K562 (cell line): ENCODE measurements around the gene AHNAK. TPM values are rescaled to one million over a fixed set of nuclear protein-coding genes. Genes with fewer than 3 reads are reported as not detected.
A peak's percentile ranks its signal among the peaks of the same experiment; 100 is the strongest.

Source experiments
- ARID3B ChIP-seq: fragments of 250-450 bp; sonication (Bioruptor Pico); IDR thresholded peaks from 2 replicates; pipeline ENCODE4 v1.4.0; 2020; ENCODE audit warnings: borderline replicate concordance
- ATF3 ChIP-seq, 2 experiments: fragments of 450-650 bp in 1 of 2; sonication (generic) in 1 of 2; formaldehyde crosslinking in 1 of 2; IDR thresholded peaks in 1 of 2; conservative IDR thresholded peaks in 1 of 2; 2 replicates each; pipeline versions ENCODE4 v1.6.1 to v1.8.1; 2016 to 2023; ENCODE audit warnings: mild to moderate bottlenecking in 2 of 2, moderate library complexity in 2 of 2, inconsistent platforms in 1 of 2, missing genetic modification reagents in 1 of 2
- CEBPZ ChIP-seq: fragments of 150-350 bp; IDR thresholded peaks from 2 replicates; pipeline ENCODE4 v1.6.1; 2014; ENCODE audit warnings: low read depth, mild to moderate bottlenecking, low read length, borderline replicate concordance
- FOXK2 ChIP-seq, 2 experiments: fragments of 450-650 bp; IDR thresholded peaks in 1 of 2; conservative IDR thresholded peaks in 1 of 2; 2 replicates each; pipeline ENCODE4 v1.6.1; 2016; ENCODE audit warnings: low read depth in 2 of 2, mild to moderate bottlenecking in 1 of 2
- GTF2A2 ChIP-seq: IDR thresholded peaks from 2 replicates; pipeline ENCODE4 v1.6.1; 2016; ENCODE audit warnings: mild to moderate bottlenecking, missing genetic modification characterization, missing compliant biosample characterization
- MAZ ChIP-seq, 2 experiments: fragments of 450-650 bp in 1 of 2; sonication (generic) in 1 of 2; formaldehyde crosslinking; IDR thresholded peaks in 1 of 2; conservative IDR thresholded peaks in 1 of 2; 2 replicates each; pipeline versions ENCODE4 v1.4.0 to v1.5.0; 2020; ENCODE audit warnings: mild to moderate bottlenecking in 1 of 2, missing genetic modification reagents in 1 of 2
- PCBP1 ChIP-seq: fragments of 200-400 bp; formaldehyde crosslinking; IDR thresholded peaks from 2 replicates; pipeline ENCODE4 v1.6.1; 2018; ENCODE audit warnings: mild to moderate bottlenecking, low read depth, low read length; ENCODE audit not compliant: poor library complexity, severe bottlenecking
- PHF21A ChIP-seq: fragments of 450-650 bp; IDR thresholded peaks from 2 replicates; pipeline ENCODE4 v1.6.1; 2017; ENCODE audit warnings: low read depth, borderline replicate concordance
- PRPF4 ChIP-seq: fragments of 200-400 bp; formaldehyde crosslinking; IDR thresholded peaks from one replicate; pipeline ENCODE4 v1.6.1; 2017; ENCODE audit warnings: low read length, low read depth, mild to moderate bottlenecking; ENCODE audit not compliant: insufficient read depth, poor library complexity, severe bottlenecking
- SRSF3 ChIP-seq: fragments of 200-400 bp; formaldehyde crosslinking; IDR thresholded peaks from 2 replicates; pipeline ENCODE4 v1.6.1; 2016; ENCODE audit warnings: mild to moderate bottlenecking, low read length, moderate library complexity; ENCODE audit not compliant: insufficient read depth
- STAT5B ChIP-seq: fragments of 250-450 bp; sonication (Bioruptor Pico); IDR thresholded peaks from 2 replicates; pipeline ENCODE4 v1.8.0; 2021; ENCODE audit warnings: mild to moderate bottlenecking, inconsistent platforms
- ZBTB5 ChIP-seq: fragments of 450-650 bp; IDR thresholded peaks from 2 replicates; pipeline ENCODE4 v1.6.1; 2017; ENCODE audit warnings: antibody characterized with exemption
- ZNF124 ChIP-seq: sonication (generic); formaldehyde crosslinking; IDR thresholded peaks from 2 replicates; pipeline ENCODE4 v1.8.1; 2022; ENCODE audit warnings: missing genetic modification reagents
- ZNF143 ChIP-seq: sonication (generic); formaldehyde crosslinking; IDR thresholded peaks from 2 replicates; pipeline ENCODE4 v1.9.0; 2022; ENCODE audit warnings: mild to moderate bottlenecking, missing genetic modification reagents
- ZNF165 ChIP-seq: fragments of 250-450 bp; sonication (Bioruptor Pico); IDR thresholded peaks from 2 replicates; pipeline ENCODE4 v1.4.0; 2020; ENCODE audit warnings: borderline replicate concordance
- ZNF311 ChIP-seq: fragments of 250-450 bp; sonication (Bioruptor Pico); IDR thresholded peaks from 2 replicates; pipeline ENCODE4 v1.4.0; 2020; ENCODE audit warnings: mild to moderate bottlenecking, moderate library complexity
- polyA plus RNA-seq, 8 experiments: library from polyadenylated mRNA; depleted of rRNA in 4 of 8; stranded (reverse) in 5 of 8; unstranded in 3 of 8; fragments of >200 nt; fragmentation: Nextera tagmentation in 2 of 8; fragmentation: Illumina TruSeq in 1 of 8; extraction: Ambion mirVana in 2 of 8; extraction: Trizol in 1 of 8; gene quantifications; 2 replicates each; pipeline versions ENCODE4 v1.2.1 to v1.2.3, GENCODE V29; 2011 to 2014; ENCODE audit warnings: inconsistent platforms in 1 of 8, missing spikeins in 1 of 8
- total RNA-seq, 7 experiments: library from RNA; depleted of rRNA in 6 of 7; stranded (reverse); fragments of >200 nt in 6 of 7; fragmentation: Illumina TruSeq in 2 of 7; extraction: Trizol in 2 of 7; gene quantifications; 2 replicates each; pipeline versions ENCODE4 v1.2.1 to v1.2.3, GENCODE V29; 2011 to 2021; ENCODE audit warnings: low replicate concordance in 1 of 7

The AHNAK gene
- total and polyA plus RNA-seq, 9 of the 15 experiments (the other 6 are each of a cell fraction or from before 2014, with no cell fraction given): 1.5 to 89.7 (median 45.0) TPM

GRCh38 chr11:62545437-62546243 is 966 bp downstream of the AHNAK start (continued):
- peak; percentile 80 for TF ChIP-seq ATF3 (IDR thresholded peaks at IDR 0.05)
- no peak; the same call in 1 of the 2 replicates for TF ChIP-seq ATF3 (CRISPR knock-in tag; conservative IDR thresholded peaks at IDR 0.05)
- TF ChIP-seq ARID3B (CRISPR knock-in tag): no peak
- peak; percentile 95 for TF ChIP-seq PCBP1
- no peak for TF ChIP-seq GTF2A2 (tag)
- no peak for TF ChIP-seq ZNF143 (CRISPR knock-in tag)
- TF ChIP-seq ZBTB5: no peak
- TF ChIP-seq ZNF124 (CRISPR knock-in tag): no peak
- 0 out of 2 replicates have a peak, but pooled peaks have one; percentile 19 for TF ChIP-seq SRSF3
- TF ChIP-seq ZNF311 (CRISPR knock-in tag): no peak
- no peak for TF ChIP-seq CEBPZ
- TF ChIP-seq PHF21A: no peak
- TF ChIP-seq MAZ (CRISPR knock-in tag; conservative IDR thresholded peaks at IDR 0.05 in 1 of 2, IDR thresholded peaks at IDR 0.05 in 1 of 2): peak; percentile 96 to 97
- 0 out of 4 replicates have a peak, but pooled peaks of 1 of the 2 experiments have one; percentile 15 for TF ChIP-seq FOXK2 (conservative IDR thresholded peaks at IDR 0.05 in 1 of 2, IDR thresholded peaks at IDR 0.05 in 1 of 2; ENCODE audit: low read depth in 2 of 2)
- TF ChIP-seq STAT5B (CRISPR knock-in tag): no peak
- TF ChIP-seq ZNF165 (CRISPR knock-in tag): no peak
- TF ChIP-seq PRPF4: no peak
